Hypothalamus (tissue), 51 donors: Measurements from ENCODE around the gene KMT5C.

Experiments used
- DNase-seq, 51 donors: peaks; one replicate each; lab custom pipeline; 2025; lab: John Stamatoyannopoulos, UW

The KMT5C gene

DNA sequence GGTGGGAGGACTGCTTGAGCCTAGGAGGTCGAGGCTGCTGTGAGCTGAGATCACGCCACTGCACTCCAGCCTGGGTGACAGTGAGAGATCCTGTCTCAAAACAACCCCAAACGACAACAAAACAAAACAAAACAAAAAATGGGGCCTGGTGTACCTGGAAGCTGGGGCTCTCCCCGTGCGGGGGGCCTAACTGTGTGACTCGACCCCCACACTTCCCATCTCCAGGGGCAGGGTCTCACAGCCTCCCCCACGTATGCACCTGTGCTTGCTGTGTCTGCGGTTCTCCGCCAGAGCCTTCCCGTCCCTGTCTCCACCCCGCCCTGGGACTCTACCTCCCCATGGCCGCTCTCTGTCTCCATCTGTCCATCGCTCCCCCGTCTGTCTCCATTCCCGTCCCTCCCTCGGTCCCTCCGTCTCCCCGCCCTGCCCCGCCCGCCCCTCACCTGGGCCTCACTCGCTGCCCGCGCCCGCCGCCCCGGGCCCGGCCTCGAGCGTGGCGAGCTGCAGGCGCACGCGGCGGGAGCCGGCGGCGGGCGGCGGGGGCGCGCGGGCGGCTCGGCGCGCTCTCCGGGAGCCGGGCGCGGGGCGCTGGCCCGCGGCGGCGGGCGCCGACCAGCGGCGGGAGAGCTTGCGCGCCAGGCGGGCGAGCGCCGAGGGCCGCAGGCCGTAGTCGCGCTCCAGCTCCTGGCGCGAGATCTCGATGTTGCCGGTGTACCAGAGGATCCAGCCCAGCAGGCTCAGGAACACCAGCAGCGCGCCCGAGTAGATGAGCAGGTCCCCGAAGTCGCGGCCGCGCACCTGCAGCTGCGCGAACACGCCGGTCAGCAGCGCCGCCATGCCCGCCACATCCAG, 43.8 kb downstream of the KMT5C start:
- peak in 35 of 51 donors; percentile 5 to 68 (median 31) for DNase-seq

DNA sequence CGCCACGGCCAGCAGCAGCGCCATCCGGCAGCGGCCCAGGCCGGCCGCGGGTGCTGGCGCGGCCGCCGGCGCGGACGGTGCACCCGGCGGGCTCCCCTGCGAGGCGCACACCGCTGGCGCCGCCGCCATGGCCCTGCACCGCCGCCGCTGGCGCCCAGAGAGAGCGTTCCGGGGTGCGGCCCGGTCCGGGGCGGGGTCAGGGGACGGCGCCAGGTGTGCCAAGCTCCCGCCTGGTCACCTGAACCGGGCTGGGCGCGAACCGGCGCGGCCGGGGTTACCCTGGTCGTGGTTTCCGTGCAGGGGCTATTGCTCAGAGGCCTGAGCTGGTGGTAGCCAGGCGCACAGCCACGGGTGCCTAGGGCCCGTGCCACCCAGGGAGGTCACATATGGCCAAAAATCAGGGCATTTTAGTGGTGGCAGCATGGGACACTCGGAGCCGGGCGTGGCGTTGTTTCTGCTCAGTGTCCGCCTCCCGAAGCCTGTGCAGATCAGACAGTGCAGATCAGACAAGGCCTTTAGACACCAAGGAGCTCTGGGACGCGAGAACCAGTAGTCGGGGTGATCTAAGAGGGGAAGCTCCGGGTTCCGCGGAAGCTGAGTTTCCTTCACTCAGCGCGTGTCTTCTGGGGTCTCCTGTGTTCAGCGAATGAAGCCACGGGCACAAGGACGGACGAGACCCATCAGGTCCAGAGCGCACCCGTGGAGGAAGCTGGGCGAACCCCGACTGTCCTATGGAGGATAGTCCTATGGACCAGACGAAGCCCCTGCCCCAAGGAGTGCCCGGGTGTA, 44.6 kb downstream of the KMT5C start, which contains the start of gene TMEM238:
Gene TMEM238 (minus strand): TSS at position 162 of the 789 bp plus-strand sequence. CDS start 33 bp downstream, at position 129.
- DNase-seq, result peak in 14 of 51 donors; percentile 16 to 74 (median 42)

DNA sequence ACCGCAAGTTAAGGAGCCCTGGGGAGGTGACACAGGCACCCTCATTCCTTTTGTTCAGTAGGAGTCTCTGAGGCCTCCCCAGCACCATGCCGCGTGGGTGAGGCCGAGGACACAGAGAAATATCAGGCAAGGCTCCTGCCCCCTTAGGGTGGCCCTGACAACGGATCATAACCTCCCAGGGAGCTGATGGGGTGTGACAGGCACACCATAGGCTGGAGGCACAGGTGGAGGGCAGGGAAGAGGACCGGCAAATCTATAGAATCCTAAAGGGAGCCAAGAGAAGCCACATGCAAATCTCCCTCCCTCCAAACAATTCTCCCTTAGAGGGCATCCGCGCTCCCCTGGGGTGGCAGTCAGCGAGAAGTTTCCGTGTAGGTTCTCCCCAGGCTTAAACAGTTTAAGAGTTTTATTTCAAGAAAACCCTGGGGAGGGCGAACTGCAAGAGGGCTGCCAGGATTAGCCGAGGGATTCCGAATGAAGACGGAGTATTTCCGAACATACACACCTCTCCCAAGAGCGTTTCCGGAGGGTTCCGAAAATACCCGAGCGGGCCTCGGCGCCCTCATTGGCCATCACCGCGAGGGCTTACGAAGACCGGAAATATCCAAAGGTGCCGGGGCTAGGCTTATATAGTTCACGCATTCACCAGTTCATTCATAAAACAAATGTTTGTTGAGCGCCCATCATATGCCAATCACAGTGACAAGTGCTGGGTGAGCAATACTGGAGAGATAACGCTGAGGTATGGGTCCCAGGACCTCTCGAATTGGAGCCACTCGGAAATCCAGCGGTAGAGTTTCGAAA, 45.4 kb downstream of the KMT5C start:
- peak in 50 of 51 donors; percentile 41 to 99 (median 88) for DNase-seq

DNA sequence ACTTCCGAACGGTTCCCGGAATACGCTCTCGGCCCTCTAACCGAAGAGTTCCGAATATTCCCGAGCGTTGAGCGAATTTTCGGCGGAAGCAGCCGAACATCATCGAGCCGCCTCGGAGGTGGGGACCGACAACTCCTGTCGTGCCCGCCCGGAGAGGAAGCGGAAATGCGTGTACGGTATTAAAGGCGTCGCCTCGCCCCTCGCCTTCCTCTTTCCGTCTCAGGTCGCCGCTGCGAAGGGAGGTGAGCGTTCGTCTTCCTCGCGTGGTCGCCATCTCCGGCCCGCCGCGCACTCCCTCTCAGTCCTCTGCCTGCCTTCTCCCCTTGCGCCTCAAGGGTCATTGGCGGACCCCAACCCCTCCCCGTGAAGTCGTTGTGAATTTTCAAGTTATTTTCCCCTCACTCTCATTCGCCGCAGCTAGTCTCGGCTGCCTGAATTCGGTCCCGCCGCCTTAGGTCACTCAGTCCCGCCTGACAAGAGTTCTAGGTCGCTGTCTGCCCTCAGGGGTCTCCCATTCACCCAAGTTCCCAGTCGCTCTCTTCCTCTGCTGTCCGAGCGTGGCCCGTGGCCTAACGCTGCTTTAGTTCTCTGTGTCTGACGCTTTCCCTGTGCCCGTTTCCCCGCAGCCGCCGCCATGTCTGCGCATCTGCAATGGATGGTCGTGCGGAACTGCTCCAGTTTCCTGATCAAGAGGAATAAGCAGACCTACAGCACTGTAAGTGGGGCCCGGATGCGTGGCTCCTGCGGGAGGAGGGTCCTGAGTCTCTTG, 46.2 kb downstream of the KMT5C start, which contains the start of gene RPL28:
Gene RPL28 (plus strand): TSS at position 209 of the 769 bp plus-strand sequence. CDS start 426 bp downstream, at position 635.
- peak in 50 of 51 donors; percentile 42 to 100 (median 97) for DNase-seq

DNA sequence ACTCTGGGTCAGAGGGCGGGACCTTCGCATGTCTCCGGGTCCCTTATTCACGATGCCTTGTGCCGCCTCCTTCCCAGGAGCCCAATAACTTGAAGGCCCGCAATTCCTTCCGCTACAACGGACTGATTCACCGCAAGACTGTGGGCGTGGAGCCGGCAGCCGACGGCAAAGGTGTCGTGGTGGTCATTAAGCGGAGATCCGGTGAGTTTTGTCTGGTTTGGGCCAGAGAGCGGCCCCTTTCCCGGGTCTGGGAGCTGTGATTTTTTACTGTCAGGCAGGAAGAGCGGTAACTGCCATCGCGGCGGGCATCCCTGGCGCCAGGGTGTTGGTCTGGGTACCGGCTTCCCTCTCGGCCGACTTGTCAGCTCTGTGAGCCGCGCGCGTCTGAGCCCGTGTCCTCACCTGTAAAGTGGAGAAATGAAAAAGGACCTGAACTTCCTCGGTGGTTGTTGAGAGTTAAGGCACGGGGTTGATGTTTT, 46.9 kb downstream of the KMT5C start:
- DNase-seq, result peak in 1 of 51 donors; percentile 44

DNA sequence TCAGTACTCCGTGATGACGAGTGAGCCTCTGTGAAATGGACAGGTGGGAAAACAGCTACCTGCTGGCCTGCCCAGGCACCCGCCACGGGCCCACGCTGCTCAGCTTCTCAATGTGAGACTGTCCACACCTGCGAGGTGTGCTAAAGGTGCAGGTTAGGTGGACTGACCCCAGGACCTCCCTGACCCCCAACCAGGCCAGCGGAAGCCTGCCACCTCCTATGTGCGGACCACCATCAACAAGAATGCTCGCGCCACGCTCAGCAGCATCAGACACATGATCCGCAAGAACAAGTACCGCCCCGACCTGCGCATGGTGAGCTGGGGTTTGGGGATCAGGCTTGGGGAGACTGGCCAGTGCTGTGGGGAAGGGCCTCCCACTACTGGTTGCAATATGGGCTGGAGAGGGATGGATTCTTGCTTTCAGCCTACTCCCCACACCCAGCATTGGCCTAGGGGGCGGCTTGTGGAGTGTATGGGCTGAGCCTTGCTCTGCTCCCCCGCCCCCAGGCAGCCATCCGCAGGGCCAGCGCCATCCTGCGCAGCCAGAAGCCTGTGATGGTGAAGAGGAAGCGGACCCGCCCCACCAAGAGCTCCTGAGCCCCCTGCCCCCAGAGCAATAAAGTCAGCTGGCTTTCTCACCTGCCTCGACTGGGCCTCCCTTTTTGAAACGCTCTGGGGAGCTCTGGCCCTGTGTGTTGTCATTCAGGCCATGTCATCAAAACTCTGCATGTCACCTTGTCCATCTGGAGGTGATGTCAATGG, 48.2 kb downstream of the KMT5C start:
- no peak for DNase-seq

DNA sequence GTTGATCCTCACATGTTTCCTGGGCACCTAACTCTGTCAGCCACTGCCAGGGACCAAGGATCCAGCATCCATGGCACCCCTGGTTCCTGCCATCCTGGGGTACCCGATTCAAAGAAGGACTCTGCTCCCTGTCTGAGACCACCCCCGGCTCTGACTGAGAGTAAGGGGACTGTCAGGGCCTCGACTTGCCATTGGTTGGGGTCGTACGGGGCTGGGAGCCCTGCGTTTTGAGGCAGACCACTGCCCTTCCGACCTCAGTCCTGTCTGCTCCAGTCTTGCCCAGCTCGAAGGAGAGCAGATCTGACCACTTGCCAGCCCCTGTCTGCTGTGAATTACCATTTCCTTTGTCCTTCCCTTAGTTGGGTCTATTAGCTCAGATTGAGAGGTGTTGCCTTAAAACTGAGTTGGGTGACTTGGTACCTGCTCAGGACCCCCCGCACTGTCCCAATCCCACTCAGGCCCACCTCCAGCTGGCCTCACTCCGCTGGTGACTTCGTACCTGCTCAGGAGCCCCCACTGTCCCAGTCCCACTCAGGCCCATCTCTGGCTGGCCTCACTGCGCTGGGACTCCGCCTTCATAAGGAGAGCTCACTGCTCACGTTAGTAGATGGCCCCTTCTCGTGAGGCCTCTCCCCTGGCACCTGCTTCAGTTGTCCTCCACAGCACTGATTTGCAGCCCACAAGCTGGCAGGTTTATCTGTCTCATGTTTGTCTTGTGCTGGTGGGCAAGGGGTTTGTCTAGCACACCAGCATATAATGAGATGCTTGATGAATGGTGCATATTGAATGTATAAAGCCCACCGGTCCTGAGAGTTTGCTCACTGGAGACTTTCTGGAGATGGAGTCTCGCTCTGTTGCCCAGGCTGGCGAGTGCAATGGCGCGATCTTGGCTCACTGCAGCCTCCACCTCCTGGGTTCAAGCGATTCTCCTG, 50.0 kb downstream of the KMT5C start:
- no peak for DNase-seq

DNA sequence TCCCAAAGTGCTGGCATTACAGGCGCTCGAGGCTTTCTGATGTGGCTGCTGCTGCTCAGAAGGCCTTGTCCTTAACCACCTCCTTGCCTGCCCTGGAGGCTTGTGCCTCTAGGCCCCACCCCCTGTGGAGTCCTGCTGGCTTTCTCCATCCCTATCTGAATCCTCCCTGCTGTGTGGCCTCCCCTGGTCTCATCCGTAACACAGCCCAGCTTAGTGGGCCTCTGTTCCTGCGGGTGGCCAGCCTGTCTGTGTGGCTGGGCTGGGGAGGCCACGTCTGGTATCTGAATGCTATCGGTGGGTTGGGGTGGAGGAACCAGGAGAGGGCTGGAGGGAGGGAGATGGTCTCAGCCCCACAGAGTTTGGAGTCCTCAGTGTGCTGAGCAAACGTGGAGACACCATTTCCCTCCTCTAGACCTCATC, 50.8 kb downstream of the KMT5C start:
- DNase-seq, result no peak

DNA sequence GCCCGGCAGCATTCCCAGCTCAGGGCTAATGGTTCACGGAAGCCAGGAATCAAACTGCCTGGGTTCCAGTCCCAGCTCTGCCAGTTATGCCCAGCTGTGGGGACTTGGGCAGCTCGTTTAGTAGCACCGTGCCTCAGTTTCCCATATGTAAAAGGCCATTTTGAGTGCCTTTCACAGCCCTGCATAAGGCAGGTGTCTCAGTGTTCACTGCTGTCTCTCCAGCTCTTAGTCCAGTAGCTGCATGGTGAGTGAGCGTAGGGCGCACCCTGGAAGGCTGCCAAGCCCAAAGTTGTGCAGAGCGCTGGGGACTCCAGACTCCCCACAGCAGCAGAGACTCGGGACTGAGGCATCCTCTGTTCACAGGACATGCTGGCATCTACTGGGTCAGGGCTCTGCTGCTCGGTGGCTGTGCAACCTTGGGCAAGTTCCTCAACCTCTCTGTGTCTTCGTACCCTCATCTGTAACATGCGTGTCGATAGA, 51.6 kb downstream of the KMT5C start:
- DNase-seq, result no peak

DNA sequence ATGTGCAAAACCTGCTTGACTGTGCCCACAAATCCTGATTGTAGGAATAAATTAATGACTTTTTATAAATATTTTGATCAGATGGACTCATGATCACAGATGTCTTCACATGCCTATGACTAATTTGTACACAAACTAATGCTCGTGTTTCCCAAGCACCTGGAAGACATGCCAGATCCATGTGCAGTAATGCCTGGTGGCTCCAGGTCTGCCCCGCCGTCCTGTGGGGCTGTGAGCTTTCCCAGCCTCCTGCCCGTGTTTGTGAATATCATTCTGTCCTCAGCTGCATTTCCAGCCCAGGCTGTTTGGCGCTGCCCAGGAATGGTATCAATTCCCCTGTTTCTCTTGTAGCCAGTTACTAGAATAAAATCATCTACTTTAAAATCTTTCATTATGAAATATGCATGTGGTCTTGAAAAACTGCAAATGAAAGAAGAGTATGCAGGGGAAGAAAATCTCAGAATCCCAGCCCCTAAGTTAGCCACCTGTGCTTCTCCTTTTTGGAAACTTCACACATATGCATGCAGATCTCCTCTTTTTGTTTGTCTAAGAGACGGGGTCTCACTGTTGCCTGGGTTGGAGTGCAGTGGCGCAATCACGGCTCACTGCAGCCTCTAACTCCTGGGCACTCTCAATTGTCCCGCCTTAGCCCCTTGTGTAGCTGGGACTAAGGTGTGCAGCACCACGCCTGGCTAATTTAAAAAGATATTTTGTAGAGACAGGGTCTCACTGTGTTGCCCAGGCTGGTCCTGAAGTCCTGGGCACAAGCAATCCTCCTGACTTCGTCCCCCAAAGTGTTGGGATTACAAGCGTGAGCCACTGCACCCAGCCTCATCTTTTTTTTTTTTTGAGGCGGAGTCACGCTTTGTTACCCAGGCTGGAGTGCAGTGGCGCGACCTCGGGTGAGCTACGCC, 52.3 kb downstream of the KMT5C start:
- DNase-seq, result no peak

DNA sequence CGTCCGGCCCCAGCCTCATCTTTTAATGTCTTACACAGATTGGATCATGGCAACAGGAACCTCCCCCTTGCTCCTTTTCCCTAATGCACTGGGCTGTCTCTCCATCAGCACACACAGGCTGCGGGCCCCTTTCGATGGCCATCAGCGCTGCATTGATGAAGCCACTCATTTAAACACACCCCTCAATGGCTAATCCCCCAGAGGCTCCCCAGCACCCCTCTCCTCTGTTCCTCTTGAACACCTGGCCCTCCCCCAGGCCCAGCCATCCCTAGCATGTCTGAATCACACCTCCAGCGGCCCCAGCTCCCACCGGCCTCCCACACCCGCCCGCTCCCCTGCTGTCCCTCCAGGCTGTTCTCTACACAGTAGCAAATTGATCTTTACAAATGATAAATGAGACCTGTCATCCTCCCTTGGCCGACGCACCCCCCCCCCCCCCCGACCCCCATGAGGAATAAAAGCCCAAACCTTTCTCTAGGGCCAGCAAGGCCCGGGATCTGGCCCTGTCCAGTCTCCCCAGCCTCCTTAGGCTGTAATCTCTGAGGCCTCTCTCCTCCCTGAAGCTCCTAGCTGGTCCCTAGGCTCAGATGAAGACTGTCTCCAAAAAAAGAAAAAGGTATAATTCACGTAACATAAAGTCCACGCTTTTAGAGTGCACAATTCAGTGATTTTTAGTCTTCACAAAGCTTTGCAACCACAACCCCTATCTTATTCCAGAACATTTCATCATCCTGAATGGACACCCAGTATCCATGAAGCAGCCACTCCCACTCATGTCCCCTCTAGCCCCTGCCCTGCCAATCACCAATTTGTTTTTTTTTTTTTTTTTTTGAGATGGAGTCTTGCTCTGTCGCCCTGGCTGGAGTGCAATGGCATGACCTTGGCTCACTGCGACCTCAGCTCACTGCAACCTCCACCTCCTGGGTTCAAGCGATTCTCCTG, 53.4 kb downstream of the KMT5C start:
- no peak for DNase-seq
